Spleen (tissue), 7 donors: ENCODE measurements around the gene RIMBP3C.

Source experiments
- CTCF ChIP-seq, 11 experiments: fragments of 200-600 bp in 7 of 11; fragments of 450-650 bp in 4 of 11; sonication (generic) in 4 of 11; IDR thresholded peaks in 8 of 11; conservative IDR thresholded peaks in 3 of 11; 1 replicate in 7 of 11; 2 replicates in 4 of 11; pipeline versions ENCODE4 v1.4.0 to v1.8.0; 2016 to 2021; ENCODE audit warnings: antibody characterized with exemption in 11 of 11, inconsistent platforms in 4 of 11, mild to moderate bottlenecking in 1 of 11
- POLR2A ChIP-seq, 3 donors: fragments of 450-650 bp; IDR thresholded peaks; one replicate each; pipeline ENCODE4 v1.5.1; 2017; ENCODE audit warnings: antibody characterized with exemption in 3 of 3, mild to moderate bottlenecking in 1 of 3
- POLR2AphosphoS5 ChIP-seq, 3 donors: sonication (generic); formaldehyde crosslinking; IDR thresholded peaks; one replicate each; pipeline ENCODE4 v1.5.1; 2017; ENCODE audit warnings: antibody characterized with exemption in 3 of 3
- donor health status: DM: no; HTN: no; CAD: no; lungs with moderate emphysema.
- donor health status: DM: no; HTN: no; CAD: no.
- donor health status: DM: no; HTN: no; CAD: no.

- no peak for TF ChIP-seq POLR2AphosphoS5 (IDR thresholded peaks at IDR 0.05)
- no peak for TF ChIP-seq CTCF (IDR thresholded peaks at IDR 0.05 in 8 of 11, conservative IDR thresholded peaks at IDR 0.05 in 3 of 11)
- no peak for TF ChIP-seq POLR2A (IDR thresholded peaks at IDR 0.05)
Observed at GRCh38 chr22:21563912-21564311, 12.7 kb upstream of the RIMBP3C start.
